ENCODE results near the gene PLD5.

Gene PLD5

GRCh38 chr1:242449661-242450060 is 74.8 kb downstream of the PLD5 start:
- peaks cover 33% of the 10 kb centered on the region; the same call in 1 of the 2 replicates for H3K4me1 ChIP-seq (ENCODE audit: control insufficient read depth, insufficient read depth, low read length)
- no peak overlapping the region for H3K4me3 ChIP-seq (ENCODE audit: low read depth, low read length)
- H3K9ac ChIP-seq (ENCODE audit: low read length), result no peak overlapping the region
- no peaks in the 10 kb centered on the region for H3K36me3 ChIP-seq (ENCODE audit: control insufficient read depth, insufficient read depth, low read length)
- no peaks in the 10 kb centered on the region for H3K27me3 ChIP-seq (ENCODE audit: control insufficient read depth, insufficient read depth, low read length)
- no peak overlapping the region for H3K27ac ChIP-seq (ENCODE audit: low read depth, low read length)
- H3K9me3 ChIP-seq (ENCODE audit: control insufficient read depth, insufficient read depth, low read depth, low read length), result no peaks in the 10 kb centered on the region

- Histone ChIP-seq H3K27ac (ENCODE audit: low read depth, low read length) (no peak overlapping the region), H3K9ac (ENCODE audit: low read length) (no peak overlapping the region)
These were observed 75.4 kb downstream of the PLD5 start for GRCh38 chr1:242448910-242449645.

GRCh38 chr1:242447689-242448088 is 76.8 kb downstream of the PLD5 start:
- Histone ChIP-seq H3K9ac (ENCODE audit: low read length) (no peak overlapping the region), H3K4me1 (ENCODE audit: control insufficient read depth, insufficient read depth, low read length) (peaks cover 33% of the 10 kb centered on the region; the same call in 1 of the 2 replicates), H3K4me3 (ENCODE audit: low read depth, low read length) (no peak overlapping the region), H3K27ac (ENCODE audit: low read depth, low read length) (no peak overlapping the region), H3K27me3 (ENCODE audit: control insufficient read depth, insufficient read depth, low read length) (no peaks in the 10 kb centered on the region), H3K36me3 (ENCODE audit: control insufficient read depth, insufficient read depth, low read length) (no peaks in the 10 kb centered on the region), H3K9me3 (ENCODE audit: control insufficient read depth, insufficient read depth, low read depth, low read length) (no peaks in the 10 kb centered on the region)

More at GRCh38 chr1:242448910-242449645, 75.4 kb downstream of the PLD5 start:
- Histone ChIP-seq H3K4me1 (ENCODE audit: control insufficient read depth, insufficient read depth, low read length) (peaks cover 33% of the 10 kb centered on the region; the same call in 1 of the 2 replicates), H3K36me3 (ENCODE audit: control insufficient read depth, insufficient read depth, low read length) (no peaks in the 10 kb centered on the region), H3K4me3 (ENCODE audit: low read depth, low read length) (no peak overlapping the region), H3K9me3 (ENCODE audit: control insufficient read depth, insufficient read depth, low read depth, low read length) (no peaks in the 10 kb centered on the region), H3K27me3 (ENCODE audit: control insufficient read depth, insufficient read depth, low read length) (no peaks in the 10 kb centered on the region)

- Histone ChIP-seq H3K9ac (ENCODE audit: low read length) (no peak overlapping the region), H3K27me3 (ENCODE audit: control insufficient read depth, insufficient read depth, low read length) (no peaks in the 10 kb centered on the region), H3K27ac (ENCODE audit: low read depth, low read length) (no peak overlapping the region), H3K4me1 (ENCODE audit: control insufficient read depth, insufficient read depth, low read length) (0 out of 2 replicates have a peak, but pooled peaks cover 6% of the 10 kb centered on the region), H3K4me3 (ENCODE audit: low read depth, low read length) (no peak overlapping the region), H3K9me3 (ENCODE audit: control insufficient read depth, insufficient read depth, low read depth, low read length) (no peaks in the 10 kb centered on the region), H3K36me3 (ENCODE audit: control insufficient read depth, insufficient read depth, low read length) (no peaks in the 10 kb centered on the region)
These were observed 83.7 kb downstream of the PLD5 start for GRCh38 chr1:242440757-242441156.

- H3K36me3 ChIP-seq (ENCODE audit: control insufficient read depth, insufficient read depth, low read length), result no peaks in the 10 kb centered on the region
- H3K9me3 ChIP-seq (ENCODE audit: control insufficient read depth, insufficient read depth, low read depth, low read length), result peaks cover 2% of the 10 kb centered on the region; the same call in 1 of the 2 replicates
- H3K9ac ChIP-seq (ENCODE audit: low read length), result no peak overlapping the region
- no peaks in the 10 kb centered on the region for H3K27me3 ChIP-seq (ENCODE audit: control insufficient read depth, insufficient read depth, low read length)
- no peak overlapping the region for H3K4me3 ChIP-seq (ENCODE audit: low read depth, low read length)
- no peak overlapping the region for H3K27ac ChIP-seq (ENCODE audit: low read depth, low read length)
- H3K4me1 ChIP-seq (ENCODE audit: control insufficient read depth, insufficient read depth, low read length), result no peaks in the 10 kb centered on the region
These were observed 89.3 kb downstream of the PLD5 start for GRCh38 chr1:242435200-242435599.

GRCh38 chr1:242432491-242433095 is 91.9 kb downstream of the PLD5 start:
- peaks cover 2% of the 10 kb centered on the region; the same call in 1 of the 2 replicates for H3K9me3 ChIP-seq (ENCODE audit: control insufficient read depth, insufficient read depth, low read depth, low read length)
- H3K27ac ChIP-seq (ENCODE audit: low read depth, low read length), result no peak overlapping the region
- no peaks in the 10 kb centered on the region for H3K36me3 ChIP-seq (ENCODE audit: control insufficient read depth, insufficient read depth, low read length)
- H3K4me3 ChIP-seq (ENCODE audit: low read depth, low read length), result no peak overlapping the region
- H3K27me3 ChIP-seq (ENCODE audit: control insufficient read depth, insufficient read depth, low read length), result no peaks in the 10 kb centered on the region
- no peak overlapping the region for H3K9ac ChIP-seq (ENCODE audit: low read length)
- no peaks in the 10 kb centered on the region for H3K4me1 ChIP-seq (ENCODE audit: control insufficient read depth, insufficient read depth, low read length)

- Histone ChIP-seq H3K4me3 (ENCODE audit: low read depth, low read length) (no peak overlapping the region), H3K36me3 (ENCODE audit: control insufficient read depth, insufficient read depth, low read length) (no peaks in the 10 kb centered on the region), H3K4me1 (ENCODE audit: control insufficient read depth, insufficient read depth, low read length) (no peaks in the 10 kb centered on the region)
These were observed 92.7 kb downstream of the PLD5 start for GRCh38 chr1:242431786-242432185.

GRCh38 chr1:242430956-242431355 is 93.5 kb downstream of the PLD5 start:
- Histone ChIP-seq H3K9ac (ENCODE audit: low read length) (no peak overlapping the region), H3K27ac (ENCODE audit: low read depth, low read length) (no peak overlapping the region), H3K27me3 (ENCODE audit: control insufficient read depth, insufficient read depth, low read length) (no peaks in the 10 kb centered on the region), H3K4me1 (ENCODE audit: control insufficient read depth, insufficient read depth, low read length) (no peaks in the 10 kb centered on the region), H3K9me3 (ENCODE audit: control insufficient read depth, insufficient read depth, low read depth, low read length) (peaks cover 2% of the 10 kb centered on the region; the same call in 1 of the 2 replicates), H3K4me3 (ENCODE audit: low read depth, low read length) (no peak overlapping the region), H3K36me3 (ENCODE audit: control insufficient read depth, insufficient read depth, low read length) (no peaks in the 10 kb centered on the region)

More at GRCh38 chr1:242431786-242432185, 92.7 kb downstream of the PLD5 start:
- peaks cover 2% of the 10 kb centered on the region; the same call in 1 of the 2 replicates for H3K9me3 ChIP-seq (ENCODE audit: control insufficient read depth, insufficient read depth, low read depth, low read length)
- no peak overlapping the region for H3K9ac ChIP-seq (ENCODE audit: low read length)
- H3K27me3 ChIP-seq (ENCODE audit: control insufficient read depth, insufficient read depth, low read length), result no peaks in the 10 kb centered on the region
- H3K27ac ChIP-seq (ENCODE audit: low read depth, low read length), result no peak overlapping the region

- Histone ChIP-seq H3K4me3 (ENCODE audit: low read depth, low read length) (no peak overlapping the region), H3K9me3 (ENCODE audit: control insufficient read depth, insufficient read depth, low read depth, low read length) (peaks cover 2% of the 10 kb centered on the region; the same call in 1 of the 2 replicates), H3K36me3 (ENCODE audit: control insufficient read depth, insufficient read depth, low read length) (no peaks in the 10 kb centered on the region), H3K27me3 (ENCODE audit: control insufficient read depth, insufficient read depth, low read length) (no peaks in the 10 kb centered on the region), H3K4me1 (ENCODE audit: control insufficient read depth, insufficient read depth, low read length) (no peaks in the 10 kb centered on the region), H3K9ac (ENCODE audit: low read length) (no peak overlapping the region), H3K27ac (ENCODE audit: low read depth, low read length) (no peak overlapping the region)
These were observed 95.9 kb downstream of the PLD5 start for GRCh38 chr1:242428399-242429190.

GRCh38 chr1:242427519-242427918 is 97.0 kb downstream of the PLD5 start:
- no peak overlapping the region for H3K9ac ChIP-seq (ENCODE audit: low read length)
- H3K4me1 ChIP-seq (ENCODE audit: control insufficient read depth, insufficient read depth, low read length), result no peaks in the 10 kb centered on the region
- no peak overlapping the region for H3K4me3 ChIP-seq (ENCODE audit: low read depth, low read length)
- no peaks in the 10 kb centered on the region for H3K36me3 ChIP-seq (ENCODE audit: control insufficient read depth, insufficient read depth, low read length)
- H3K9me3 ChIP-seq (ENCODE audit: control insufficient read depth, insufficient read depth, low read depth, low read length), result peaks cover 2% of the 10 kb centered on the region; the same call in 1 of the 2 replicates
- no peak overlapping the region for H3K27ac ChIP-seq (ENCODE audit: low read depth, low read length)
- no peaks in the 10 kb centered on the region for H3K27me3 ChIP-seq (ENCODE audit: control insufficient read depth, insufficient read depth, low read length)

Measured in HUES6 (cell line).